Stimulated activated memory B cell treated with anti-CD40 and anti-IgM and Interleukin-4, amounts not matched to agents 10 μg/mL and 1 μg/mL and 100 μg/mL, for 72 hours (primary cell): ENCODE data around the gene SLC16A8.

Source experiments
- ATAC-seq: fragments of 150-1000 bp; cut with Tn5 transposase; 2 replicates; pipeline ENCODE4 v1.10.0; 2021
- H3K27ac Mint-ChIP-seq: one replicate; pipeline ENCODE4 v1.8.0; 2022; ENCODE audit warnings: mild to moderate bottlenecking, mixed read lengths
- H3K27me3 Mint-ChIP-seq: one replicate; pipeline ENCODE4 v1.8.0; 2022; ENCODE audit warnings: mixed read lengths
- H3K36me3 Mint-ChIP-seq: one replicate; pipeline ENCODE4 v1.8.0; 2022; ENCODE audit warnings: mixed read lengths
- H3K4me1 Mint-ChIP-seq: one replicate; pipeline ENCODE4 v1.8.0; 2022; ENCODE audit warnings: mixed read lengths
- H3K4me3 Mint-ChIP-seq: one replicate; pipeline ENCODE4 v1.8.0; 2022; ENCODE audit warnings: mild to moderate bottlenecking, moderate library complexity, mixed read lengths
- H3K9me3 Mint-ChIP-seq: one replicate; pipeline ENCODE4 v1.8.0; 2022; ENCODE audit warnings: mixed read lengths

SLC16A8 gene

DNA sequence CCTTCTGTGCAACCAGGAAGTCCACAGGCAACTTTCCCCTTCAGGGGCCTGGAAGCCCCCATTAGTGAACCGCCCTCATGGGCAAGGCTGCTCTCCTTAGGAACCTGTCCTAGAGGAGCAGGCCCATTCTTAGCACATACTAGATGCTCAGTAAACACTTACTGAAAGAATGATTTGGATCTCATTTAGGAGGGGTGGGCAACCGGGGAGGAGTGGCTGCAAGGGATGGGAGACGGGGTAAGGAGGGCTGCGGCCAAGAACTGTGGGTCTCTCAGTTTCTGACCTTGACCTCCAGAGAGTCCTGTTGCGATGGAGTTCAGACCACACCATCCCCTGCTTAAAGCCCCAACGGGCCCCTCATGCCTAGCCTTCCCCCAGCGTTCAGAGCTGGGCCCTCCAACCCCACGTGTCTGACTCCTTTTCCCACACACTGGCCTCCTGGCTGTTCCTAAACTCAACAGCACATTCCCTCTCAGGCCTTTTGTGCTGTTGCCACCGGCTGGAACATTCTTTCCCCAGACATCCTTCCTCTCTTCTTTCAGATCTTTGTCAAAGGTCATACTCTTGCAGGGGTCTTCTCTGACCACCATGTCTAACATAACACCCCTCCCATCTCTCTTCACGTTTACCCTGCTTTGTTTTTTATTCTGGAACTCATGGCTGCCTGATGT, 47.5 kb downstream of the SLC16A8 start:
- Mint-ChIP-seq H3K4me3 (no peak overlapping the region), H3K36me3 (no peaks in the 10 kb centered on the region), H3K27ac (no peak overlapping the region)

DNA sequence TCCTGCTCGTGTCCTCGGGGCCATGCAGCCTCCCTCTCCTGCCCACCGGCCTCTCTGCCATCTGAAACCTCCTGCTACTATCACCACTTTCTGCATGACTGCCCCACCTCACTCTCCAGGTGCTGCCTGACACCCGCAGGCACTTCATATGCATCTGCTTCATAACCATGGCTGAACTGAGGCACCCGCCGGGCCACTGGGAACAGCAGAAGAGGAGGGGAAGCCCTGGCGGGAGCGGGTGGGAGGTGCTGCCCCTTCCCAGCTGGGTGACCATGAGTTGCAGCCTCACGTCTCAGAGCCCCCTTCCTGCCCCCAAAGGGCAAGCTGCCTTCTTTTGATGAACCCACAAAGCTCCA, 48.5 kb downstream of the SLC16A8 start:
- peaks cover 42% of the 10 kb centered on the region for H3K27me3 Mint-ChIP-seq
- peaks cover 20% of the 10 kb centered on the region for H3K4me1 Mint-ChIP-seq
- H3K9me3 Mint-ChIP-seq: no peaks in the 10 kb centered on the region
- H3K4me3 Mint-ChIP-seq: no peak overlapping the region
- no peak for ATAC-seq
- no peak overlapping the region for H3K27ac Mint-ChIP-seq
- no peaks in the 10 kb centered on the region for H3K36me3 Mint-ChIP-seq

More for the DNA sequence above, 47.5 kb downstream of the SLC16A8 start:
- no peaks in the 10 kb centered on the region for H3K9me3 Mint-ChIP-seq
- peaks cover 20% of the 10 kb centered on the region for H3K4me1 Mint-ChIP-seq
- H3K27me3 Mint-ChIP-seq: peaks cover 52% of the 10 kb centered on the region
- no peak for ATAC-seq

DNA sequence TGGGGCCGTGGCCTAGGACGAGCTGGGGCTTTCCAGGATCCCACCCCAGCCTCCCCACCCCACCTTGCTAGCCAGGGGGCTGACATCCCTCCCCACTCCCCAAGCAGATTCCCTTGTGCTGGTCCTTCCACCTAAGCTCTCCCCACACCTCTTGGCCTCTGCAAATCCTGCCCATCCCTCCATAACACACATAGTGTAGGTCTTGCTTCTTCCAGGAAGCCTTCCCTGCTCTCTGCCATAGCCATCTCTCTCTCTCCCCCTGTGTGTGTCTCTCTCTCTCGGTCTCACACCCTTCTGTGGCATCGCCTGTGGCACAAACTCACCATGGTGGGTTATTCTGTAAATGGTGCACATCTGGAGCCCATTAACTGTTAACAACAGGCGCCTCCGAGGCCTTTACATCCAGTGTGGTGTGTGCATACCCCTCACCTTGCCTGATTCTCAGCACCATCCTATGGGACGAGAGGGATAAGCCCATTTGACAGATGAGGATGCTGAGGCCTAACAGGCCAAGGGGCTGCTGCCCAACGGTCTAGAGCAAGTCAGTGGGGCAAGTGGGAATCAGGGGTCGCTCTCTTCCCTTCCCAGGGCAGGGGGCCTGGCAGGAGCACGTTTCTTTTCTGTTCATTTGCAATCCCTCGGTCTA, 49.0 kb downstream of the SLC16A8 start:
- Mint-ChIP-seq H3K4me3 (no peak overlapping the region), H3K4me1 (peaks cover 20% of the 10 kb centered on the region)

DNA sequence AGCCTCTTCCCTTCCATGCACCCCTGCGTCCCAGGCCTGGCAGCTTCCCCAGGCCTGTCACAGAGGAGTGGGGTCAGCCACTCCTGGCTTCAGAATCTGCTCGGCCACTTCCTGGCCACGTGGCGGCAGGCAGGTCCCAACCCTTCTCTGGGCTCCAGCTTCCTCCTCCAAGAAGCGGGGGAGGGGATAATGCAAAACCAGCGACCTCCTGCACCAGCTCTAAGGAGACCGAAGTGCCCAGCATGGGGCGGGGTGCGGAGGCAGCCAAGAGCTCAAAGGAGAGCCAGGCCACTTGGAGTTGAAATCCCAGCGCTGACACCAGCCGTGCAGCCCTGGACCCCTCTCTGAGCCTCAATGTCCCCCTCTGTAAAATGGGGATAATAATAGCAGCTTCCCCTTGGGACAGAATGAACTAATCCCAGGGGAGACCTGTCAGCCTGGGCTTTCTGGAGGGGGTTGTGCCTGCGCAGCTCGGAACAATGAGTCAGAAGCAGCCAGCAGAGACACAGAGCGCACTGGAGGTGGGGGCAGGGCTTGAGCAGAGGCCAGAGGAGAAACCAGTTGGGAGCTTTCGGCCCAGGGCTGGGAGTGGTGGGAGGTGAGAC, 49.6 kb downstream of the SLC16A8 start:
- peak; percentile 63 for ATAC-seq
- no peak overlapping the region for H3K27ac Mint-ChIP-seq

More for the DNA sequence above, 49.0 kb downstream of the SLC16A8 start:
- H3K27me3 Mint-ChIP-seq: peaks cover 38% of the 10 kb centered on the region
- ATAC-seq: no peak
- H3K9me3 Mint-ChIP-seq: no peaks in the 10 kb centered on the region
- no peak overlapping the region for H3K27ac Mint-ChIP-seq
- no peaks in the 10 kb centered on the region for H3K36me3 Mint-ChIP-seq

DNA sequence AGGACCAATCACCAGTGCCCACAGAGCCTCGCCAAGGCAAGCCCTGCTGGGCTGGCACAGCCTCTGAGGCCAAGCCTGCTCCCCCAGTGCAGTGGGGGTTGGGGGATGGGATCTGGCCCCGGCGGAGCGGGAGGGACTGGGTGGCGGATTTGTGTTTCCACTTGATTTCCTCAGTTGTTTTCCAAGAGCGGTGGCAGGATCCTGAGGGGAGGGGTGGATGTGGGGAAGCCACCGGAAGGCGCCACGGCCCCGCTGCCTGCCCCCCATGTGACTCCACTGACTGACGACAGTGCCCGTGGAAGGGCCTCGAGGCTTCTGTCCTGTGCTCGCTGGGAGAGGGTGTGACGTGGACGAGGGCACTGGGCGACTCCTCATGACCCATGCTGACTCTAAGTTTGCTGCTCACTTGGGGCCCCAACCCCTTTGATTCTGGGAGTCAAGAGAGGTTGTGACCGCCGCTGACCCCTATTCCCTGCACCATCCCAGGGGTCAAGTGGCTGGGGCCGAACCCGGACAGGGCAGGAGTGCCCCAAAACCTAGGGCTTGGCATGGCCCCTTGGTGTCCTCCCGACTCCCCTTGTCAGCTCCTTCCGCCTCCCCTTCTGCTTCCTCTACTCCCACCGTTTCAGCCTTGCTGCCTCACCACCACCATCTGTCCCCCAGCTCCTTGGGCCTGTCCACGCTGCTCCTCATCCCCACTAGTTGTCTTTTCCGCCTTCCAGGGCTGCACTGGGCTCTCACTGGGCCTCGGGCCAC, 50.3 kb downstream of the SLC16A8 start:
- Mint-ChIP-seq H3K27me3 (peaks cover 41% of the 10 kb centered on the region), H3K4me1 (peaks cover 20% of the 10 kb centered on the region), H3K4me3 (no peak overlapping the region), H3K9me3 (no peaks in the 10 kb centered on the region), H3K36me3 (no peaks in the 10 kb centered on the region), H3K27ac (no peak overlapping the region)
- ATAC-seq: no peak

More for the DNA sequence above, 49.6 kb downstream of the SLC16A8 start:
- Mint-ChIP-seq H3K36me3 (no peaks in the 10 kb centered on the region), H3K27me3 (peaks cover 38% of the 10 kb centered on the region), H3K9me3 (no peaks in the 10 kb centered on the region), H3K4me3 (no peak overlapping the region), H3K4me1 (peaks cover 20% of the 10 kb centered on the region)

DNA sequence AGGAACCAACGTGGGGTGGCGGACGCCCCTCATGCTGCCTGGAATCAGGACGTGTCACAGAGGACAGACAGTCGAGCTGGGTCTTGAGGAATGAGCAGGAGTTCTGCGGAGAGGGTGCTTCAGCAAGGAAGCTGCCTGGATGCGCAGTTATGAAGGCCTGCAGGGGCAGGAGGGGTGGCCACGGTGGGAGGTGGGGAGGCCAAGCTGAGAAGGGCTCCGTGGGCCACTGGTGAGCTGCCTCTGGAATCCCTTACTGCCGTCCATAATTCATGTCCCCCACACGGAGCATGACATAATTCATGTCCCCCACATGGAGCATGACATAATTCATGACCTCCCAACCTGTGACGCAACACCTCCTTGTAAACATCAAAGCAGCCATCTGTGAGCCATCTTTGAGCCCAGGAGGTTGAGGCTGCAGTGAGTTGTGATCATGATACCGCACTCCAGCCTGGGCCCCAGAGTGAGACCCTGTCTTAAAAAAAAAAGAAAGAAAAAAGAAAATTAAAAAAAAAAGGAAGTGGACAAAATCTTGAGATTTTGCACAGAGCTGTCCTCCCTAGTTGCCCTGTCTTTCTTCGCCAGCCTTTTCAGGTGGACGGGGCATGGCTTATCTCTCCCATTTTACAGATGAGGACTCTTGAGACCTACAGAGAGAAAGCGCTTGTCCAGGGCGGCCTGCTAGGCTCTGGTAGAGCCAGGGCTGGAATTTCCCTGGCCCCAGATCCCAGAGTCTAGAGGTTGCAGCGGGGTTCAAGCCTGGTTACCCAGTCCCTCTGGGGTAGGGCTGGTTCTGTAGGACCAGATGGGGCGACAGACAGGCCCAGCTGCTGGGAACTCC, 51.1 kb downstream of the SLC16A8 start:
- peaks cover 45% of the 10 kb centered on the region for H3K27me3 Mint-ChIP-seq
- H3K36me3 Mint-ChIP-seq: no peaks in the 10 kb centered on the region
- H3K4me3 Mint-ChIP-seq: no peak overlapping the region
- peaks cover 20% of the 10 kb centered on the region for H3K4me1 Mint-ChIP-seq
- no peak for ATAC-seq
- H3K27ac Mint-ChIP-seq: no peak overlapping the region
- no peaks in the 10 kb centered on the region for H3K9me3 Mint-ChIP-seq

DNA sequence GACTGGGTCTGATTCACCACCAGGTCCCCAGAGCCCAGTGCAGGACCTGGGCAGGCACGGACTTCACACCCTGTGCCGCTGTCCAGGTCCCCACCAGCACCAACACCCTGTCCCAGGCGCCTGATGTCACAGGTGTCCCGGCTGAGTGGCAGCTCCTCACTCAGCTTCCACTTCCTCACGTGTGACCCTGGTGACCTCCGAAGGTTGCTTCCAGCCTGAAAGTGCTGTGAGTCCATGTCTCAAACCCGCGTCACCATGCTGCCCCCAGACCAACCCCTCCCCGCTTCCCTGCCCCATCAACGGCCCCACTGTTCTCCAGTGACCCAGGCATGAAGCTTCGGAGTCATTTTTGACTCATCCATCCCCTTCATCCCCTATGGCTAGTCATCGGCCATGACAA, 52.5 kb downstream of the SLC16A8 start:
- Mint-ChIP-seq H3K4me3 (no peak overlapping the region), H3K9me3 (no peaks in the 10 kb centered on the region), H3K36me3 (no peaks in the 10 kb centered on the region), H3K27ac (no peak overlapping the region), H3K4me1 (peaks cover 20% of the 10 kb centered on the region), H3K27me3 (peaks cover 31% of the 10 kb centered on the region)
- no peak for ATAC-seq

DNA sequence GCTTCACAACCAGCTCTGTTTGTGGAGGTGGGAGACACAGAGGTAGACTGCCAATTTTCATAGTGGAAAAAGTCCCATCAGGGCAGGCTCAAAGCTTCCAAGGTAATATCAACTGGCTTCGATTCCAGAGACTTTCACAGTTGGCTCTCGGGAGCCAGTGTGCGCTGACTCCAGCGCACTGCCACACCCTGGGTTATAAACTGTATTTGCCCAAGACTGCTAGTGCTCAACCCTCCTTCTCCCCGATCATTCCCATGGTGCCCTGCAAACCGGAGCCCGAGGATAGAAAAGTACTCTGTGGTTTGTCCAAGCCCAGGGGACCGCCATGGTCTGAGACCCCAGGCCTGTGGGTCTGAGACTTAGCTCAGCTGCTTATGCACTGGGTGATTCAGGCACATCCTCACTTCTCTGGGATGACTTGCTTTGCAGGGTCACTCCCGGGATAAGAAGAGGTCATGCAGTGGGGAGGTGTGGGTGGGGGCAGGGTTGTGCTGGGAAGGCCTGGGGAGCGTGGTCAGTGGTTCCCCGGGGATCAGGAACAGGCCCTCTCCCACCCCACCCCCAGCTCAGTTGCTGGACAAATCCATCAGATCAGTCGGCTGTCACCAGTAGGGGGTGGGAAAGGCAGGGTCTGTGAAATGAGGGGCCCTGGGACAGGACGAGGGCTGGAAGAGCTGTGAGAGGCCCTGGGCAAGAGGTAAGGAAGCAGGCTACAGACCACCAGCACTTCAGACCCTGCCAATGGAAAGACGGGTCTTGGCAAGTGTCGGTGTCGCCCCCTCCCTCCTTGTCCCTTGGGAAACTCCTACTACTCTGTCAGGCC, 53.5 kb downstream of the SLC16A8 start:
- Mint-ChIP-seq H3K27me3 (peaks cover 35% of the 10 kb centered on the region), H3K9me3 (no peaks in the 10 kb centered on the region), H3K27ac (no peak overlapping the region), H3K4me1 (peaks cover 17% of the 10 kb centered on the region), H3K36me3 (no peaks in the 10 kb centered on the region), H3K4me3 (no peak overlapping the region)
- ATAC-seq: no peak

DNA sequence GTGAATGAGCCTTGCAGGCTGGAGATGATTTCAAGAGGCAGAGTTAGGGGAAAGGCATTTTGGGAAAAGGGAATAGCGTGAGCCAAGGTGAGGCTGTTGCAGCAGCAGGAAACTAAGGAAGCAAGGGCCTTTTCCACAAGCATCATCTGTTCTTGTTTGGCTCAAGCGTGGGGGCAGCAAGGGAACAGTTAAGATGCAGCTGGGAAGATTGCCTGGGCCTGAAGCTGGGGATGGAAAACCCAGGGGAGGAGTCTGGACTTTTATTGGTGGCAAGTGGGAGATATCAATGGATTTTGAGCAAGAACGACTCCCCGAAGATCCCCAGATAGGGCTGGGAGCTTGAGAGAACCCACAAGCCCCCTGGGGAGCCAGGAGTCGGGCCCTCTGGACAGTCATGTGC, 54.1 kb downstream of the SLC16A8 start:
- H3K4me3 Mint-ChIP-seq: no peak overlapping the region
- peaks cover 11% of the 10 kb centered on the region for H3K4me1 Mint-ChIP-seq
- no peak overlapping the region for H3K27ac Mint-ChIP-seq
- ATAC-seq: no peak
- H3K9me3 Mint-ChIP-seq: no peaks in the 10 kb centered on the region
- H3K36me3 Mint-ChIP-seq: no peaks in the 10 kb centered on the region
- peaks cover 34% of the 10 kb centered on the region for H3K27me3 Mint-ChIP-seq

DNA sequence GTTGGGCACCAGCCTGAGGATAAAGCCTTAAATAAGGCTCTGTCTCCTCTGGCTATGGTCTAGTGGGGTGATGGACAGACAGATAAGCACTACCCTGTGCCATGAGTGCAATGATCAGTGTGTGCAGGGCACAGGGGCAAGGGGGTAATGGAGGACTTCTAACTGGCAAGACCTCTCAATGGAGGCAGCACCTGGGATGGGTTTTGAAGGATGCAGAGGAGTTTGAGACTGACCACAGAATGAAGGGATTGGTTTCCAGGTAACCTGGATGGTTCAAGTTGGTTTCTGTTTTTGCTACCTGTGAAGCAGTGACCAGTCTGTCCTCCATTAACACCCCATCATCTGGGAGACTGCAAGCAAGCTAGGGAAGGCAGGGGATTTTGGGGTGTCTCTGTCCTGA, 54.6 kb downstream of the SLC16A8 start:
- Mint-ChIP-seq H3K27me3 (peaks cover 28% of the 10 kb centered on the region), H3K27ac (no peak overlapping the region), H3K4me3 (no peak overlapping the region), H3K9me3 (no peaks in the 10 kb centered on the region), H3K36me3 (no peaks in the 10 kb centered on the region), H3K4me1 (peaks cover 6% of the 10 kb centered on the region)
- ATAC-seq: no peak

DNA sequence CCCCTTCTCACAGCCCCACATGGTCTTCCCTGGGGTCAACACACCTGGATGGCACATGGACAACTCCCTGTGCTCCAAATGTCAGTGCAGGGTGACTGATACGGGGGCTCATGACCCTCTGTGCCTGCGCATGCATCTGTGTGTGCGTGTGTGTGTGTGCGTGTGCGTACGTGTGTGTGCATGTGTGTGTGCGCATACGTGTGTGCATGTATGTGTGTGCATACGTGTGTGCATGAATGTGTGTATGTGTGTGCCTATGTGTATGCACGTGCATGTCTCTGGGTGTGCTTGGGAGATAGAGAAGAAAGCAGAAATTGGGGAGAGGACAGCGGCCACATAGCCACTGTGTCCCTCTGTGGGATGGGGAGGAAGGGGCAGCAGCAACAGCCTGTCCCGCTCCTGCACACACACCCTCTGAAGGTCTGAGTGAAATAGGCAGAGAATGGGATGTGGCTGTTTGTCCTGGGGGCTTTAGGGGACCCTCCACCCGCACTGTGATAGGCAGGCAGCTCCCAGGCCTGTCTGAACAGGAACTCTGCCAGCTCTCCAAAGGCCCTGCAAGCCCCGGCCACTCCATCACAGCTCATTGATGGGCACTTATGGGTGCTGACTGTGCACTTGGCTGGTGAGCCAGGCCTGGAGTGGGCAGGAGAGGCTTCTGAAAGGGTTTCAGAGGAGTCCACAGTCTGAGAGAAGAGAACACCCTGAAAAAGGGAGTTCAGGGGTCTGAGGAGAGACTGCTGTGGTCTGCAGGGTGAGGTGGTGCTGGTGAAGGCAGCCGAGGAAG, 55.4 kb downstream of the SLC16A8 start:
- Mint-ChIP-seq H3K27ac (no peak overlapping the region), H3K4me1 (no peaks in the 10 kb centered on the region), H3K4me3 (no peak overlapping the region), H3K27me3 (peaks cover 22% of the 10 kb centered on the region), H3K9me3 (no peaks in the 10 kb centered on the region), H3K36me3 (no peaks in the 10 kb centered on the region)
- ATAC-seq: no peak
